Endothelial cell of umbilical vein (primary cell): ENCODE measurements around the gene FOXE1.

ENCODE experiments used
- CTCF ChIP-seq, 2 donors: IDR thresholded peaks; 1 replicate in 1 of 2; 2 replicates in 1 of 2; pipeline ENCODE4 v1.5.1; 2011; ENCODE audit warnings: low read length in 2 of 2, mild to moderate bottlenecking in 2 of 2, moderate library complexity in 2 of 2, control low read depth in 1 of 2, inconsistent platforms in 1 of 2, low read depth in 1 of 2; ENCODE audit not compliant: insufficient read depth in 1 of 2; ENCODE audit errors: extremely low read depth in 1 of 2
- FOS ChIP-seq: IDR thresholded peaks from 2 replicates; pipeline ENCODE4 v1.6.1; 2011; ENCODE audit warnings: mild to moderate bottlenecking, low read length, moderate library complexity, borderline replicate concordance; ENCODE audit not compliant: insufficient read depth
- GATA2 ChIP-seq: IDR thresholded peaks from 2 replicates; pipeline ENCODE4 v1.7.0; 2011; ENCODE audit warnings: low read depth, mild to moderate bottlenecking, moderate library complexity, mixed read lengths, low read length; ENCODE audit not compliant: insufficient read length, insufficient read depth
- POLR2A ChIP-seq: IDR thresholded peaks from 2 replicates; pipeline ENCODE4 v1.6.1; 2012; ENCODE audit warnings: low read depth, mild to moderate bottlenecking, control low read depth, low read length
- POLR2AphosphoS5 ChIP-seq: IDR thresholded peaks from 2 replicates; pipeline ENCODE4 v1.6.1; 2012; ENCODE audit warnings: low read depth, mild to moderate bottlenecking, control low read depth, low read length, moderate library complexity; ENCODE audit not compliant: insufficient read depth

GRCh38 chr9:97842960-97843359 lies 10.1 kb upstream of the FOXE1 start:
- TF ChIP-seq CTCF (IDR thresholded peaks at IDR 0.05; ENCODE audit: extremely low read depth in 1 of 2, insufficient read depth in 1 of 2, low read depth in 1 of 2, low read length in 2 of 2), result no peak
- TF ChIP-seq POLR2AphosphoS5, result no peak
- no peak for TF ChIP-seq GATA2
- TF ChIP-seq POLR2A, result no peak
- no peak for TF ChIP-seq FOS
